ENCODE measurements around the gene KLHL2.
"Not testable (repeated sequence)": the region's sequence is repeated elsewhere in the genome, so short reads cannot be mapped to it uniquely, and the experiment has no call there.

KLHL2 gene

DNA sequence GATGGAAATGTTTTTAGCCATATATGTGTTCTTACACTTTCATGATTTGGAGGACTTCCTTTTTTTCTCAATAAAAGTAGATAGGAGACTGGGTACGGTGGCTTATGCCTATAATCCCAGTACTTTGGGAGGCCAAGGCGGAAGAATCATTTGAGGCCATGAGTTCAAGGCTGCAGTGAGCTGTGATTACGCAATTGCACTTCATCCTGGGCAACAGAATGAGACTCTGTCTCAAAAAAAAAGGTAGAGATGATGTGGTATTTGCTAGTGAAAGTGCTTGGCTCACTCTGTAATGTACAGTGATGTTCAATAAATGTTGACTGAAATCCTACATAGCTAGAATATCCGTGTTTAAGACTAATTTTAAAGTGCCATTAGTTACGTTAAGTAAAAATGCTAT lies 27.4 kb downstream of the KLHL2 start:
- TF ChIP-seq, protein P1, sequence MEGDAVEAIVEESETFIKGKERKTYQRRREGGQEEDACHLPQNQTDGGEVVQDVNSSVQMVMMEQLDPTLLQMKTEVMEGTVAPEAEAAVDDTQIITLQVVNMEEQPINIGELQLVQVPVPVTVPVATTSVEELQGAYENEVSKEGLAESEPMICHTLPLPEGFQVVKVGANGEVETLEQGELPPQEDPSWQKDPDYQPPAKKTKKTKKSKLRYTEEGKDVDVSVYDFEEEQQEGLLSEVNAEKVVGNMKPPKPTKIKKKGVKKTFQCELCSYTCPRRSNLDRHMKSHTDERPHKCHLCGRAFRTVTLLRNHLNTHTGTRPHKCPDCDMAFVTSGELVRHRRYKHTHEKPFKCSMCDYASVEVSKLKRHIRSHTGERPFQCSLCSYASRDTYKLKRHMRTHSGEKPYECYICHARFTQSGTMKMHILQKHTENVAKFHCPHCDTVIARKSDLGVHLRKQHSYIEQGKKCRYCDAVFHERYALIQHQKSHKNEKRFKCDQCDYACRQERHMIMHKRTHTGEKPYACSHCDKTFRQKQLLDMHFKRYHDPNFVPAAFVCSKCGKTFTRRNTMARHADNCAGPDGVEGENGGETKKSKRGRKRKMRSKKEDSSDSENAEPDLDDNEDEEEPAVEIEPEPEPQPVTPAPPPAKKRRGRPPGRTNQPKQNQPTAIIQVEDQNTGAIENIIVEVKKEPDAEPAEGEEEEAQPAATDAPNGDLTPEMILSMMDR (conservative IDR thresholded peaks at IDR 0.05; ENCODE audit: low read length): no peak
- no peak overlapping the region for H3K4me3 ChIP-seq (ENCODE audit: low read length)
- DNase-seq (ENCODE audit: low read depth): no peak

DNA sequence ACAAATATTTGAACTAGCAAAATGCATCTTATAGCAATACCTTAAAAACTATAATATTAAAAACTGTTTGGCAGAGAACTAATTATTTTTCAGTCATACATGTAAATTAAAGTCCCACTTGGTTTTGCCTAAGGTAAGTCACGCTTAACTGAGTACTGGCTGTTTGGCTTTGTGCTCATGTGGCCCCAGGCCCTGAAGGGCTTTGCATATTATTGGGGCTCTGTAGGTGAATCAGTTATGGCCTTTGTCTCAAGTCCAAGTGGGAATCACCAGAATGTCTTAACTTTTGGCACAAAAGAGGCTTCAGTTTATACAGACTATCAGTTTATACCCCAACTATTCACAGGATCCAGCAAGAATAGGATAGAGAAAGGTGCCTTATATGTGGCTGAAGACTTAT lies 29.5 kb downstream of the KLHL2 start:
- DNase-seq (ENCODE audit: low read depth); H3K4me3 ChIP-seq (ENCODE audit: low read length): not testable (repeated sequence)

DNA sequence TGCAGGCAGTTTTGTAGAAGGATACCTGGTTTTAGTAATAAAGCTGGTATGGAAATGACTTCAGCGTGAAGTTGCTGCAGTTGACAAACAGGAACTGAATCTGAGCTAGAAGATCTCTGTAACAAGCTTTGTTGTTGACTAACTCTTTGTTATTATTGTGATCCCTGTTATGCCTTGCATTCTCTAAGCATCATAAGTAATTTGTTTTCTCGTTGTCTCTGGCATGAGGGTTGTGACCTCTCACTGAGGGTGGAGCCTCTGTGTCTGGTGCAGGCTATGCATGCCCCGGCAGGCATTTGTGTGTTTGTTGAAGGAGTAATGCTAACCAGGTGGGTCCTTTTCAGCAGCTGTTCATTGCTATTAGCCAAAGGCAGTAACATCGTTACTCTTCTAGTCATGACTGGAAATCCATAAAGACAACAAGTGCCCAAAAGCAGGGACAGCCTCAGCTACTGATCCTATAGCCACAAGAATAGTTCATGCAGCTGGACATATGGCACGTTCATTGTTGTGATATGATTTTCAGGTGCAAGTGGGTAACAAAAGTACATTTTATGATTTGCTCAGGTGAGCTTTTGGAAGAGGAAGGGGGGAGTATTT lies 30.8 kb downstream of the KLHL2 start:
- DNase-seq (ENCODE audit: low read depth); H3K4me3 ChIP-seq (ENCODE audit: low read length): not testable (repeated sequence)

DNA sequence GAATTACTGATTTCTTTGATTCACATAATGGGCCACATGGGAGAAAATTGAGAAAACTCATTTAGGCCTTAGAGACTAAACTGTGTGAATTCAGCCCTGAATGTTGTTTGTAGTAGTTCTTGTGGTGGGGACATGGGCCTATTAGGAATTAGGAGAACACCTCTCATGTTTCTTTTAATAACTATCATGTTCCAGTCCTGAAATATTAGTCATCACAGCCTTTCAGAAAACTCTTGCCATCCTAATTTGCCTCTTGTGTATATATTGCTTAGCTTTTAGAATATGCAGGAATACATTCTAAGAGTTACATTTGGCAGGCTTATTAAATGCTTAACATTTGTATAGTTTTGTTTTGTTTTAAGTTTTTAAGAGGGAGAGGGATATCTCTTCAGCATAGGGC lies 33.4 kb downstream of the KLHL2 start:
- H3K4me3 ChIP-seq (ENCODE audit: low read length): not testable (repeated sequence)

DNA sequence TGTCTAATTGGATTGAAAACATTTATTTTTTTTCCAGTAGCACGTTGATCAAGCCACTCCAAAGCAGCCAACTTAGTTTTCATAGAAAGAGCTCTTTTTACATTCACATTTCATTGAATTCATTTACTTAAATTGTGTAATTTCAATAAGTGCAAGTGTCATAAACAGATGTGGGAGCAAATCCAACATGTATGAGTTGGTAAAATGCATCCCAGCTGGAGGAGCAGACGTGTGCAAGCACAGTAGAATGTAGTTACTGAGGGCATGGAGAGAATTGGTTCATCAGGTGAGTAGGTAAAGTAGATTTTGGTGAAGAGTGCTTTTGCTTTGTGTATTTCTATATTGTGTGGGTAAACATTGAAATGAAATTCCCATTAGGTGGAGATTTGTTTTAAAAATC lies 36.8 kb downstream of the KLHL2 start:
- not testable (repeated sequence) for H3K4me3 ChIP-seq (ENCODE audit: low read length)
- peak; percentile 40 for DNase-seq (ENCODE audit: low read depth)

More for the DNA sequence above, 33.4 kb downstream of the KLHL2 start:
- not testable (repeated sequence) for DNase-seq (ENCODE audit: low read depth)

DNA sequence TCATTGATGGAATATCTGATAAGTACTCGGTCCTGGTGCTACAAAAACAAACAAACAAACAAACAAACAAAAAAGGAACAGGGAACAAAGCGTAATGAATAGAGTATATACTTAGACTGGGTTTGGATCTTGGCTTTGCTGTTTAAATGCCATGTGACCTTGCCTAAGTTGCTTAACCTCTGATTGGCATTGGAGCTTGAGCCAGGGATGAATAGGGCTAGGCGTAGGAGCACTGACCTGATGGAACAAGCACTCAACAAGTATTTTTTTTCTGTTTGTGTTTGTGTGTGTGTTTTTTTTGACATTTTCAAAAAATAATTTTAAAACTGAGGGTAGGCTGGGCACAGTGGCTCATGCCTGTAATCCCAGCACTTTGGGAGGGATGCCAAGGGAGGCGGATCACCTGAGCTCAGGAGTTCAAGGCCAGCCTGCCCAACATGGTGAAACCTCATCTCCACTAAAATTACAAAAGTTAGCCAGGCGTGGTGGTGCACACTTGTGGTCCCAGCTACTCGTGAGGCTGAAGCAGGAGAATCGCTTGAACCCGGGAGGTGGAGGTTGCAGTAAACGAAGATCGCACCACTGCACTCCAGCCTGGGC lies 37.3 kb downstream of the KLHL2 start:
- not testable (repeated sequence) for H3K4me3 ChIP-seq (ENCODE audit: low read length); DNase-seq (ENCODE audit: low read depth)

DNA sequence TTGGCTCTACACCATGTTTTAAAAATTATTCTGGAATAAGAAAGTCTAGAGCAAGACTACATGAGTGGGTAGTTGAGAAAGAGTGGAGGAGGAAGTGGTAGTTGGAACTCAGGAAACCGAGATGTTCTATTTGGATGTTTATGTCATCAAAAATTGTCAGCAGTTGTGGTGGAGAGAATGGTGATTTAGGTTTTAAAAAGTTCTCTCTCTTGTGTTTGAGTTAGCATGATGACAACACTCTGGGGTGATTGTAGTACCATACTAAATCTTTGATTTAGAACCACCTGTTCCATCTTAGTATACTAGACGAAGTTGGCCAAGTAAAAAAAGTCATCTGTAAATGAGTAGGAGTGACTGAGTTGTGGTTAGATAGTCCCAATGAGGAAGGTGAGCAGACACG lies 40.7 kb downstream of the KLHL2 start:
- TF ChIP-seq, protein P1 (conservative IDR thresholded peaks at IDR 0.05; ENCODE audit: low read length): no peak
- H3K4me3 ChIP-seq (ENCODE audit: low read length): no peak overlapping the region
- no peak for DNase-seq (ENCODE audit: low read depth)

DNA sequence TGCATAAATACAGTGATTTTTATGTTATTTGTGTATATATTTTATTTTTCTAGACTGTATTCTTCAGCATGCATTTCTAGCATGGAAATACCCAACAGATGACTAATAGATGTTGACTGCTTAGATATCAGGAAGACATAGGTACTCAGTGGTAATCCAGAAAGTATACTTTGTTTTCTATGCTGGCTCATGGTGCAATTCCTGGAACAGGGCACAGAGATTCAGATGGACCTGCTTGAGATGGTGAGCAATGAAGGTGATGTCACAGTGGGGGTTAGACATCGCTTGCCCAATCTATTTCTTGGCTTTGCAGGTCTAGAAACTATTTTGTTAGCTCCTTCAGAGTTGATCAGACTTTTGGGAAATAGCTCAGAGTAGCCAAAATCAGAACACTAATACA lies 41.5 kb downstream of the KLHL2 start:
- H3K4me3 ChIP-seq (ENCODE audit: low read length): not testable (repeated sequence)
- peak; percentile 9 for DNase-seq (ENCODE audit: low read depth)

DNA sequence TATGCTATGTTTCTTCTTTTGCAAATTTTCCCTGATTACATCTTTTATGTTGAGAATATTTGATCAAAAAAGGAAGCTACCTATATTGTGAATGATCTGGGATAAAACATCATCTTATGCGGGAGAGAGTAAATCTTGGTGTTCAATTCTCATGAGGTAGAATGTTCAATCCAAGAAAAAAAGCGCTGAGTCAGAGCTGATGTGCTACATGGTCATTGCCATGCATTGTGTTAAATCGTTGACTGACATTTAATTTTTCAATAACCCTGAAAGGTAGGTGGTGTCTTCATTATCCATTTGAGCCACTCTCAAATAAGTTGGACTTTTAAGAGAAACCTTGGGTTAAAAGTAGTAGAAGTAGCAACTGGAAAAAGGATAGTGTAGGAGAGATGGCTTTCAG lies 47.4 kb downstream of the KLHL2 start:
- DNase-seq (ENCODE audit: low read depth): not testable (repeated sequence)

DNA sequence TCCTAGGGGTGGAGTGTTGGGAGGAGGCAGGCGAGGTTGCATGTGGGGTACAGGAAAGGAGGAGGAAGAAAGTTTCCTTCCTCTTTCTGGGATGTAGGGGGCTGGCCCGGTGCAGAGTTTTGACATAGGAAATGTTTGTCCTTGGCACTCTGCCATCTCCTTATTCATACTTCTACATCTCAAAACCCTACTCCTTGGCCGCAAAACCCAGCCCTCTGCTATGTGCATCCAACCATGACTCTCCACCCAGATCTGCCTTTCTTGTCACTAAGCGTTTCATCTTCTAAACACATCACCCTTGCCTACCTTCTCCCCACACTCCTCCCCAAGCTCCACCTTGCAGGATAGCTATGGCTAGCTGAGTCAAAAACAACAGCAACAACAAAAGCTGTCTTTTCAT lies 48.1 kb downstream of the KLHL2 start:
- peak; percentile 29 for DNase-seq (ENCODE audit: low read depth)
- H3K4me3 ChIP-seq (ENCODE audit: low read length): not testable (repeated sequence)

More for the DNA sequence above, 47.4 kb downstream of the KLHL2 start:
- not testable (repeated sequence) for H3K4me3 ChIP-seq (ENCODE audit: low read length)

DNA sequence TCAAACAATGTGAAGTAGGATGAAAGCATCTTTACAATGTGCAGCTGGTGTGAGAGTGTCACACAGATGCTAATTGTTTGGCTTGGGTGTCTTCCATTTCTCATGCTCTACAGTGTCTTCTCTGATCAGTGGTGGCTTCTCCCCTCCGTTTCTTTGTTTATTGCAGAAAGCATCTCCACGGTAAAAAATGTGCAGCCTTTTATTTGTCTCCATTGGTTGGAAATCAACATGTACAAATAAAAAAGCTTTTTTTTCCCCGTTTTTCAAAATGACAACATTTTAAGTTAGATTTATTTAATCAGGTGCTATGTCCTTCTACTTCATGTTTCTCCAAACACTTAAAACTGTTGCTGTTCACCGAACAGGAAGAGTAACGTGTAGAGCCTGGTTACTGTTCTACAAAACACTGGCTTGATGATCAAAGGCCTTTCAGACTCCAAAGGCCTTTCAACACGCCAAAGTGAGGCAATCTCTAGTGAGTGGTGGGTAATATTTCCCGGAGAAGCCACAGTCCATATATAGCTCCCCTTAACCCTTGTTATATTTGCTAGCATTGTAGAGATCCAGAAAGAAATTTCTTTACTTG lies 48.8 kb downstream of the KLHL2 start:
- not testable (repeated sequence) for H3K4me3 ChIP-seq (ENCODE audit: low read length)
- peak; percentile 20 for DNase-seq (ENCODE audit: low read depth)

DNA sequence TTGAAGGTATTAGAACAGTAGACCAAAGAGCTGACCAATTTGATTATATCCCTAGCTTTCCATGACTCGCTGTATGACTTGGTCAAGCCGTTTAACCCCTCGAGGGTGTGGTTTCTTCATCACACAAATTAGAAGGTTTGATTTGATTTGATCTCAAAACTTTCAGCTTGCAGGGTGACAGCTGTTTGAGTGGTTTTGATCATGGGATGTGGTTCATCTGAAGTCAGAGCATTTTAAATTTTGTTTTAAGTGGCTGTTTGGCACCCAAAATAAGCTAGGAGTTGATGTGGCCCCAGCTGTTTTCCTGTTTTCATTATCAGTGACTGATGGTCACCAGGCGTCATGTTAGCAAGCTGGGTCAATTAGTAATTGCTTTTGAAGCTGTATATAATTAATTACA lies 52.4 kb downstream of the KLHL2 start:
- not testable (repeated sequence) for DNase-seq (ENCODE audit: low read depth); H3K4me3 ChIP-seq (ENCODE audit: low read length)

DNA sequence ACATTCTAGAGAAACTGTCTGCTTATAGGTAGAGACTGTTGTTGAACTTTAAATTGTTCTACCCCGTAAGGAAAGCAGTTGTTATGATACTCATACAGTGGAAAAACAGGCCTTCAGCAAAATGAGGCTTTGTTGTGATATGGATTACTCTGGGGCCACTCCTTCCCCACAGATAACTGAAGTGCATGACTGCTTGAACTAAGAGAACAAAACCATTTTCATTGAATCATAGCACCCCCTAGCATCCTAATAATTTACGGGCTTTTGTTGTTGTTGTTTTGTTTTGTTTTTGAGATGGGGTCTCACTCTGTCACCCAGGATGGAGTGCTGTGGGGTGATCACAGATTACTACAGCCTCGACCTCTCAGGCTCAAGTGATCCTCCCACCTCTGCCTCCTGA lies 54.9 kb downstream of the KLHL2 start:
- DNase-seq (ENCODE audit: low read depth): not testable (repeated sequence)

DNA sequence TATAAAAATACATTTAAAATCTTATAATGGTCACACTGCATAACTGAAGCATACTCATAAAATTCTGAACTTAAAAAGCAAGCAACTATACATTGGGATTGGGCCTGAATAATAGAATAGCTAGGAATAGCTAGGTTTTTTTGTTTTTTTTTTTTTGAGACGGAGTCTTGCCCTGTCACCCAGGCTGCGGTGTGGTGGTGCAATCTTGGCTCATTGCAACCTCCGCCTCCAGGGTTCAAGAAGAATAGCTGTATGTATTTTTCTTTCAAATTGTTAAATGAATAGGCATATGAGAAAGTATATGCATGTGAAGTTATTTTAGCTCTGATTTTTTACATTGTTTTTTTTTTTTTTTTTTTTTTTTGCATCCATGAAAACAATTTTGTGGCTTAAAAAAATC lies 56.1 kb downstream of the KLHL2 start:
- DNase-seq (ENCODE audit: low read depth); H3K4me3 ChIP-seq (ENCODE audit: low read length): not testable (repeated sequence)

More for the DNA sequence above, 54.9 kb downstream of the KLHL2 start:
- not testable (repeated sequence) for H3K4me3 ChIP-seq (ENCODE audit: low read length)

DNA sequence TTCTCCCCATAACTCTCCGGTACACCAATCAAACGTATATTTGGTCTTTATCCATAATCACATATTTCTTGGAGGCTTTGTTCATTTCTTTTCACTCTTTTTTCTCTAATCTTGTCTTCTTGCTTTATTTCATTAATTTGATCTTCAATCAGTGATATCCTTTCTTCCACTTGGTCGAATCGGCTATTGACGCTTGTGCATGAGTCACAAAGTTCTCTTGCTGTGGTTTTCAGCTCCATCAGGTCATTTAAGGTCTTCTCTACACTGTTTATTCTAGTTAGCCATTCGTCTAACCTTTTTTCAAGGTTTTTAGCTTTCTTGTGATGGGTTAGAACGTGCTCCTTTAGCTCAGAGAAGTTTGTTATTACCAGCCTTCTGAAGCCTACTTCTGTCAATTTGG lies 62.6 kb downstream of the KLHL2 start:
- H3K4me3 ChIP-seq (ENCODE audit: low read length); DNase-seq (ENCODE audit: low read depth): not testable (repeated sequence)

DNA sequence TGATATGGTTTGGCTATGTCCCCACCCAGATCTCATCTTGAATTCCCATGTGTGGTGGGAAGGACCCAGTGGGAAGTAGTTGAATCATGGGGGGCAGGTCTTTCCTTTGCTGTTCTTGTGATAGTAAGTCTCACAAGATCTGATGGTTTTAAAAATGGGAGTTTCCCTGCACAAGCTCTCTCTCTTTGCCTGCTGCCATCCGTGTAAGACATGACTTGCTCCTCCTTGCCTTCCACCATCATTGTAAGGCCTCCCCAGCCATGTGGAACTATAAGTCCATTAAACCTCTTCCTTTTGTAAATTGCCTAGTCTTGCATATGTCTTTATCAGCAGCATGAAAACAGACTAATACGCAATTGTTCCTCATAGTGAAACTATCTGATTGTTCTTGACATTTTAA lies 66.1 kb downstream of the KLHL2 start:
- DNase-seq (ENCODE audit: low read depth); H3K4me3 ChIP-seq (ENCODE audit: low read length): not testable (repeated sequence)

DNA sequence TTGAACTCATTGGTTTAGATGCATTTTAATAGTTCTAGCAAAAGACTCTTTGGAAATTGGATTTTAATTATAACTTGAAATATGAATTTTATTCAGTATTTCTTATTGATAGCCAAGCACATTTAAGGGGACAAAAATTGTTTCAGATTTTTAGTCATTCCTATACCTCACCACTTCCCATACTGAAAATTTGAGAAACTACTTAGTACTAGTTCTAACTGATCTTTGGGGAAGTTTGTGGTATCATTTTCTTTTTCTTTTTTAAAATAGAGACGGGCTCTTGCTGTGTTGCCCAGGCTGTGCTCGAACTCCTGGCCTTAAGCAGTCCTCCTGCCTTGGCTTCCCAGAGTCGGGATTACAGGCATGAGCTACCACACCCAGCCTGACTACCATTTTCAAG lies 68.0 kb downstream of the KLHL2 start:
- H3K4me3 ChIP-seq (ENCODE audit: low read length); DNase-seq (ENCODE audit: low read depth): not testable (repeated sequence)

DNA sequence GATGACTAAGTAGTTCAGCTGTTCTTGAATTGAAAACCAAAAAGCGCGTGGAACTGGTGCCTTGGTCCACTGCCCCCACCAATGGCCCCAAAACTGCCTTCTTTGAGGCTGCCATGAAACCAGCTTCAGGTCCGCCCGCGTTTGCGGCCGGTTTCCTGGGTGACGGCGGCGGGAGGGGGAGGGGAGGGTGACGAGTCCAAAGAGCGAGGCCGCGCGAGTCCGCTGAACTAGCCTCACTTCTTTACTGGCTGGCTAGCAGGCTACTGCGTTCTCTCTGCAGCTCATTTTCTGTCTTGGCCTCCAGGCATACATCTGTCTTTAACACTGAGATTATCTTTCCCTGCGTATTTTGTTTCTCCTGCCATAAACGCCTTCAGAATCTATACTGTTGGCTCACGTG lies 72.2 kb downstream of the KLHL2 start:
- H3K4me3 ChIP-seq (ENCODE audit: low read length); DNase-seq (ENCODE audit: low read depth): not testable (repeated sequence)
